ENCODE results near the gene LMBR1L.

The LMBR1L gene

GRCh38 chr12:49109641-49110463, 795 bp downstream of the LMBR1L start:
- no peak for DNase-seq

DNA sequence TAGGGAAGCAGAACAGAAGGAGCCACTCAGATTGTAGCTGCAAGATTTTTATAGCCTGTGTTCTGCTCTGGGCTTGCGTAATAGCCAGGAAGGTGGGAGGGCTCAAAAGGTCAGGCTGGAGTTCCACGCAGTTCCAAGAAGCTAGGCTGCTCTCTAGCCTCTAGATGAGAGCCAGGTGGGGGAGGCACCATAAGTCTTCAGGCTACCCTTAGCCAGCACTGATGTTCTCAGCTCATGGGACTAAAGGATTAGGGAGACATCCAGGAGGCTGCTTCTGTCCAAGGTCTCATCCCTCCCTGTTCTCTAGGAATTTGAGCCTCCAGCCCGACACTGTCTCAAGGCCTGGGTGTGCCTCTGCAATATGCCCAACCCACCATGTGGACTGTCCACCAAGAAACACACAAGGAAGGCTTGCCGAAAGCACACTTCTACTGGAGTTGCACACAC, 1.7 kb downstream of the LMBR1L start:
- no peak for DNase-seq

DNA sequence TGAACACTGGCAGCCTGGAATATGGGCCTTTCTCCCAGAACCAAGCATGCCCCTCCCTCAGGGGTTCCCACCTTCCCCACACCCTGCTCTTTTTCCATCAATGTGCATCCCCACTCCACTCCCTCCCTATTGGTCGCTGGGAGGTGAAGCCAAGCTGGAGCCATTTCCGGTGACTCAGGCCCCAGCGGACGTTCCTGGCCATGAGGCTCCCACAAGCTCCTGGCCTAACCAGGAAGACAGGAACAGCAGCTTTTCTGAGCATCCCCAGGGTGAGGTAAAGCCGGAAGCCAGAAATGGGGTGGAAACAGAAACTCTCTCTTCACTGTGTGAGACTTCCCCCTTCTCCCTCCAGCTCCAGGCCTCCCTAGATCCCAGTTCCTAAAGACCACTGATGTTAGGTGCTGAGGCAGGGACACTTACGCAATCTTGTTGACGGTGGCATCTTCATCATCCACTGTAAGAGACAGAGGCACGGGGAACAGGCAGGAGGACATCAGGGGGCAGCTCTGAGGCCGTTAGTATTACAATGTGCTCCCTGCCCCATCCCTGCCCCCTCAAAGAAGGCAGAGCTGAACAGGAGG, 5.1 kb downstream of the LMBR1L start:
- no peak for DNase-seq

GRCh38 chr12:49104822-49105221, 5.8 kb downstream of the LMBR1L start:
- DNase-seq = no peak

DNA sequence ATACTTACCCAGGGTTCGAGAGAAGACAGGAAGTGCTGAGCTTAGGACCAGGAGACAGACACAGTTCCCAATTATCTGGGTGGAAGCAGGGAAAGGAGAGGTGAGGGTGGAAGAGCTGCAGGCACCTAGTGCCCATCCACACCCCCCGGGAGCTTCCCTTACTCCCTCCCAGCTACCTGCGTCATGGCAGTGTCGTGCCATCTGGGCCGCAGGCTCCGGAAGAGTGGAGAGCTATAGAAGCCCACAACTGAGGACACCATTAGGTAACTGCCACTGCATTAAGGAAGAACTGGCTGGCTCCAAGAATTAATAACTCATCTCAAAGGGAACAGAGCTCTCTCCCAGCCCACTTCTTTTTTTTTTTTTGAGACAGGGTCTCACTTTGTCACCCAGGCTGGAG, 10.3 kb downstream of the LMBR1L start:
- no peak for DNase-seq

GRCh38 chr12:49098703-49099102, 11.9 kb downstream of the LMBR1L start:
- no peak for DNase-seq

DNA sequence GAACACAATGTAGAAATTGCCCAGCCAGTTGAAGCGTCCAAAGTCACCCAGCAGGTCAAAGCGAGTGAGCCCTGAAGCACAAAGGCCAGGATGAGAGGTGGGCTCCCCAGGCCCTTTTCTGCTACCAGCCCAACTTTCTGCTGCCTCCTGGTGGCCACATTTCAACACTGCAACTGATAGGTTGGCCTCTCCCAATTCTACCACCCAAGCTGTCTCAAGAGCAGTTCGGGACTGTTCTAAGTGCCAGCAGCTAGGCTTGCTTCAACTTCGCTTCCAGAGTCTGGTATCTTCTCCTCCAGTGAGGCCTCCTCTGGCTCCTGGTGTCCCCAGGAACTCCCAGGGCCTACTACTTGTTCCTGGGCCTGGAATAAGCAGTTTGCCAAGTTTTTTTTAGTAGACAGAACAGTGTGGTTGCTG, 12.6 kb downstream of the LMBR1L start:
- peak; percentile 18 for DNase-seq

DNA sequence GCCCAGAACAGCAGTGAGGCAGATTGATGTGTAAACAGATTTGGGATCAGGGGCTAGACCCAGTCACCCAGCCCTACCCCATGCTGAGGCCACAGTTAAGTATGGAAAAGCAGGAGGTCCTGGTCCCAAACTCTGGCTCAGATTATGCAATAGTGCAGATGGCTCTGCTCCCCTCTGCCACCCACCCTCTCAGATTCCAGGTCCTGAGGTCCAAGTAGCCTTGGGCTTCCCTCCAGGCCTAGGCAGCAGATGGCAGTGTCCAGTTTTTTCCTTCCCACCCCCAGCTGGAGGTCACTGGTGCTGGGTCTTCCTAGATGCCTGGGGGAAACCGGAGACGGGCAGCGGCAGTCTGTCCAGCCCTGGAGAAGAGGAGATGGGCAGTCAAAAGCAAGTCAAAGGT, 13.3 kb downstream of the LMBR1L start:
- no peak for DNase-seq

DNA sequence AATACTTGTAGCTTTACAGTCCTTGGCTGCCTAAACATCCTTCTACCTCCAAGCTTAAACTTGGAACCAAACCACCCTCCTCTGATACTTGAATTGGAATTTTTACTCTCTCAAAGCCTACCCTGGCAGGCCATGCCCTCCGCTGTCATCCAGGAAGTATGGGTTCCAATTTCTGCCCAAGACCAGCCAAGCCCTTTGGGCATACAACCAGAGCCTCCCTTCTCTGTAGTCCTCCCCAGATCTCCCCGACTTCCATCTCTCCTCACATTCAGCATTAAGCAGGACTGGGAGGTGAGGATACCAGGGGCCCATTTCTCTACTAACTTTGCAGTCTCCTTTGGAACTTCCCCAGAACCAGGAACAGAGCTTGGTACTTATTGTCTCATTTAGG, 15.7 kb downstream of the LMBR1L start:
- DNase-seq = no peak

- peak; percentile 1 for DNase-seq
Observed at GRCh38 chr12:49094160-49094974, 16.3 kb downstream of the LMBR1L start, which contains the start of gene DHH. Gene DHH, minus strand, starts transcription at chr12:49094801. Its CDS starts 289 bp downstream, at chr12:49094512.

DNA sequence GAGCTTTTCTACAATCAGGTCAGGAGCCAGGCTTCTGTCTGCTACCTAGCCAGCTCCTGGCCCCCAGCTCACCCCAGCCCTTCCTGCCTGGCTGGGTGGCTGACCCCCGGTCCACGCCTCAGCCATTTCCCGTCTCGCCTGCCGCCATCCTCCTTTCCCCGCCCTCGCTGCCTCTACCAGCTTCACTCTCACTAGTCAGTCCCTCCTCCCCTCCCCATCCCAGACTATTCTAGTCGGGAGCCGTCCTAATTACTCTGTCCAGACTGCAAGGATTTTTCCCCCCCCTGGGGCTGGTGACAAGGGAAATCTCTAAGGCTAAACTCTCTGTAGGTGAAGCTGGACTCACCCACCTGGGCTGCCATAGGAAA, 16.9 kb downstream of the LMBR1L start:
- DNase-seq = no peak

DNA sequence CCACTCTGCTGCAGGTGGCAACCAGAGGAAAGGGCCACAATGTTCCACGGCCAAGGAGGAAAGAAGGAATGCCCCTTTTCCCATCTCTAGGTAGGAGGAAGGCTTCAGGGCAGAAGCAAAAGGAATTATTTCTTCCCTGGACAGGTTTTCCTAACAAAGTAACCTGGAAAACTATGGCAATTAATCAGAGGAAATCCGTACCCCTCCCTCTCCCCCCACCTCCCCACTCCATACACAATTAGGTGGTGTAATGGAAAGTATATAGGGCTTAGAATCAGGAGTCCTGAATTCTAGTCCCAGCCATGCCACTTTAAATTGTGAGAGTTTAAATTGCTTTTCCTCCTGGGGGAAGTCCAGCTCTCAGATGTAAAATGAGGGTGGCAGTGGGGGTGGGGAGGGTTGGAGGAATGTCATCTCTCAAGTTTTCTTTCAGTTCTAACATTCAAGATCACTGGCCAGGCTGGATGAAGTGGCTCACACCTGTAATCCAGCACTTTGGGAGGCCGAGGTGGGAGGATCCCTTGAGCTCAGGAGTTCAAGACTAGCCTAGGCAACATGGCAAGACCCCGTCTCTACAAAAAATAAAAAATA, 17.7 kb downstream of the LMBR1L start:
- no peak for DNase-seq

DNA sequence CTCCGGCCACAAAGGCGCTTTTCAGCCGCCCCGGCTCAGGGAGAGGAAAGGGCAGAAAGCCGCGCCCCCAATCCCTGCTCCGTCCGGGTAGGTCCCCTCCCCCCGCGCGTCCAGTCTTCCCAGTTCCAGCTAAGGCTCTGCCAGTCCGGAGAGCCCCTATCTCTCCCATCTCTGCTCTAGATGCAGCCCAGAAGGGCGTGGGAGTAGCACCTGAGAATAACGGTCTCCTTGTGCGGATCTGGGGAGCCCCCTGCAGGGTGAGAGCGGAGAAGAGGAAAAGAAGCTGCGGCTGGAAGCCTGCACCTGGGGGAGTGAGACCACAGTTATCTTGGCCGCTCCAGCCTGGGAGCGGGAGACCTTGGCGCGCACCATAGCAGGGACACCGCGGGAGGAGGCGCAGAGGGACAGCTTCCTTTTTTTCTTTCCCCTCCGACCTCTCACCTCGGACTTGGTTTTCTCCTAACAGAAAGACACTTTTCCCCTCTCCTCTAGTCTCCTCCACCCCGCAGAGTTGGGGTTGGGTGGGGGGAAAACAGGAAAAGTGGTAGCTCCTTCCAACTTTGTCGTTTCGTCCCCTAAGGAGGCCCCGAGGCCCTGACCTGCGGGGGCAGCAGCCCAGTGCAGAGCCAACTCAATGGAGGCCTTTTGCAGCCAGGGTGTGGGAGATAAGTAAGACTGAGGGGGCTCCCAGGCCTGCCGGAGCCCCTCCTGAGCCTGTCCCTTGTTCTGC, 18.4 kb downstream of the LMBR1L start:
- DNase-seq = peak; percentile 13

- DNase-seq = no peak
Observed at GRCh38 chr12:49091836-49092085, 18.9 kb downstream of the LMBR1L start.

DNA sequence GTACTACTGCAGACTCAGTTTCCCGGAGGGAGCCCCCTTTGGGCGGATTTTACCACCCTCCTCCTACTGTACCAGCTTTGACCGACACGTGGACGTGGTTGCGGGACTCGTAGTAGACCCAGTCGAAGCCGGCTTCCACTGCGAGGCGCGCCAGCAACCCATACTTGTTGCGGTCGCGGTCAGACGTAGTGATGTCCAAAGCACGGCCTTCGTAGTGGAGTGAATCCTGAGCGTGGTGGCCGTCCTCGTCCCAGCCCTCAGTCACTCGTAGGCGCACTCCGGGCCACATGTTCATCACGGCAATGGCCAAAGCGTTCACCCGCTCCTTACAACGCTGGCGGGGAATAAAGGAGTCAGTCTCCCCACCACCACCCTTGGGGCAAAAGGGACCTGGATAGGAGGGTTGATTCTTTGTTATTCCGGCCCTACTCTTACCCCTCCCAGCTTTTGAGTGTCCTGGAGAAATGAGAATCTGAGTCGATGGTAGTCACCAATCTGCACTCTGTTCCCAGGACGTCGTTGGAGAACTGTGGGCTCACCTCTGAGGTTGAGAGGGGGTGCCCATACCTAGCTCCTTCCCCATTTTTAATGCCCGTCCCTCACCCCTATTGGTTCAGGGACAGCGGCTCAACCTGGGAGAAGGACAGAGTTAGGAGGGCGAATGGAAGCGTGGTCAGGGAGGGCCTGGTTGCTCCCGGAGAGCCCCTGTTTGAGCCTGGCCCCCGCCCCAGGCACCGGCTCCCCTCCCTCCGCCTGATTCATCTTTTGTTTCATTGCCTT, 19.4 kb downstream of the LMBR1L start:
- DNase-seq = no peak

GRCh38 chr12:49089821-49090773, 20.6 kb downstream of the LMBR1L start:
- DNase-seq = peak; percentile 24

- no peak for DNase-seq
Observed at GRCh38 chr12:49088932-49089330, 21.7 kb downstream of the LMBR1L start.

DNA sequence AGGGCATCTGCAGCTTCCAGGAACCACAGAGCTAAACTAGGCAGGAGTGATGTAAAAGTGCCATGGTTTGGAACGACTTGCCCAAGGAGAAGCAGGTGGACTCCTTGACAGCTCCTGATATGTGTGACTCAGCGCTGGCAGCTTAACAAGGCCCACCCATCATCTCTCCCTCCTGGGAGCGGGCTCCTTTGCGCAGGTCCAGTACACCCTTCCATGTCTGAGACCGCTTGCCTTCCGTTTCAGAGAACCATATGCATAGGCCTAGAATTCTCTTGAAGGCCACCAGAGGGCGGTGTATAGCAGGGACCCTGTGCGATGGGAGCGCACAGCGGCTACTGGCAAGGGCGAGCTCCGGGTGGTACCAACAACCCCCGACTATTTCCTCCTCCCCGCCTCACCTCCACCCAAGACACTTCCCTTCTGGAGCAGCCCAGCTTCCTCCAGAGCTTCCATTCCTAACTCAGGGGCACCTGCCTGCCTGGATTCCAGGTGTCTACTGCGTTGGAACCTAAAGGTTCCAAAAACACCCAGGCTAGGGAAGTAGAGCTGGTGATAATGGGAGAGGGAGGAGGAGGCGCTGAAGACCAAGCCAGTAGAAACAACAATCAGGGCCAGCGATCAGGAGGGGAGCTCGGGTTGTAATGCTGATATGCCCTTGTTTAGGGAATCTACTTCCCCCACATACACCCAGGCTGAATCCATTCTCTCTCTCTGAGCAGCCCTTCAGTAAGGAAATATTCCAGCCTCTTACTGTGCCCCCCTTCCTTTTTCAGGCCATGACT, 22.3 kb downstream of the LMBR1L start:
- peak; percentile 95 for DNase-seq

DNA sequence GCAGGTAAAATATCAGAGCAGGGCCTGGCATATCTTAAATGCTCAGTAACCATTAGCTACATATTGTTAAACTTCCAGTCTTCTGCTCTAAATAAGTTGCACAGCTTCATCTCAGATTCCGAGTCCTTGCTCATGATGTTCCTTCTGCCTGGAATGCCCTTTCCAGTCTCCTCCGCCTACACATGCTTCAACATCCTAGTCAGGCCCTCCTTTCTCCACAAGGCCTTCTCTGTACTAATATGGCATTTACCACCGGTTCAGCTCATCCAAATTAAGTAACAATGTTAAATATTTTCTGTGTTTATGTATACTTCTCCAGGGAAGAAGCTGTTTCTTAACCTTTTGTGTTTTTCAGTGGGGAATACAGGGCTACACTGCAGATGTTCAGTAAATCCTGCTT, 24.5 kb downstream of the LMBR1L start:
- no peak for DNase-seq

- no peak for DNase-seq
Observed at GRCh38 chr12:49084438-49084837, 26.2 kb downstream of the LMBR1L start.
